Effector CD8-positive, alpha-beta T cell (primary cell): ENCODE measurements around the gene TNFAIP8.

Experiments
- DNase-seq: peaks from one replicate; lab custom pipeline; 2025; lab: John Stamatoyannopoulos, UW

The TNFAIP8 gene

DNA sequence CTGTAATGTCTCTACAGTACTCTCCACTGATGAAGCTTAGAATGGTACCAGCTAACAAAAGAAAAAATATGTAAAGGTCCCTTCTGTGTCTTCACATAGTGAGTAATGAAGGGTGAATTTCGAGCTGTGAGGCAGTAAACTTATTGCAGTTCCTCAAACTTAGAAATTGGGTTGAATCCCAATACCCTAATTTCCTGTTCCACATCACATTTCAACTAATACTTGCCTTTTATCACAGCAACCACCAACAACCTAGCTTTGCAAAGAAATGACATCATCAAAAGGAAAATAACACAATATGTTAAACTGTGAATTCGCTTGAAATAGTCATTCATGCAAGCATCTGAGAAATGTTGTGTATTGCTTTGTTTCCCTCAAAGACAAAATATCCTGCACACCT lies 9.4 kb upstream of the TNFAIP8 start:
- no peak for DNase-seq

DNA sequence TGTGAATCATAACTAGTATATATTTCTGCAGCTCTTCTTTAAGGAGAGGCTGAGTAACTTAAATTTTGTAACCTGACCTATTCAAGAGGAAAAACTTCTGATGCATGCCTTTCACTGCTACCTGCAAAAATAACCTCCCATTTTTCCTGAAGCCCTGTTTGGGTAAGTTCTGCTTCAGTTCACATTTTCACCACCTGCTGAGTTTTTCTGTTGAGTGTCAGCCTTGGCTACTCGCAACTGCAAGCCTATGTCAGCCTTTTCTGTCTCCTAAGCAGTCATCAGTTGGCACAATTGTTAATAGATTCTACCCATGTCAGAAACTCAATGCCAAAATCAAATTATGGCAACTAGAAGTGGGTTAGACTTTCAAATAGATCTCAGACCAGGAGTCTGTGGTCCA lies 8.2 kb upstream of the TNFAIP8 start:
- DNase-seq = no peak

DNA sequence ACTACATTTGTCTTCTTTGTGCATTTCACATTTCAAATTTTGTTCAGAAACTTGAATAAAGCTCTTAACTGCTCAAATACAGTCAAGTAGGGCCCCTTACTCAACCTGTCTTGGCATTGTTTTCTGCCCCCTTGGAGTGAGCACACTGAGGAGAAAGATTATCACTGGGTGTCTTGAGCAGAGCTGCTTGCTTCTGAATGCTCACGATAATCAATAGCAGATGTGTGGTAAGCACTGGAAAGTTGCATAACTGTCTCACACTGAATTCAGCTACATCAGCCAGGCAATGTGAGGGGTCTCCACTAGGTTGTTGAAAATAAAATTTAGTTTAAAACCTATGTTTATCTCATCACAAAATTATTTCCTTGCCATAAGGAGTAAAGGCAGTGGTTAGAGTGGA lies 7.8 kb upstream of the TNFAIP8 start:
- no peak for DNase-seq

DNA sequence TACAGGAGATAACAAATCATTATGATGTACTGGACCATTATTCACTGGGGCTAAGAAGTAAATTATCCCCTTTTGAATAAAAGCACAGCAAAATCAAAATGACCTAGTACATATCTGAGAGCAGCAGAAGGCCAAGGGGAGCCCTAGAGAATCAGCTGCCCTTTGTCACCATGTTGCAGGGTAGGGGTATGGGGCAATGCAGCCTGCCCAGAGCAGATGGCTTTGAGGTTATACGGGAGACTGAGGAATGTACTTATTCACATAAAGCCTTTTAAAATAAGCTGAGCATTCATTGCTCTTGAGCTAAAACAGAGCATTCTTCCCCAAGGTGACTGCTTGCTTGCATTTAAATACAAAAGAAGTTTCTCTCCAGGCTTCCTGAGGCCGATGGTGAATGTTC lies 2.6 kb upstream of the TNFAIP8 start:
- DNase-seq = no peak

DNA sequence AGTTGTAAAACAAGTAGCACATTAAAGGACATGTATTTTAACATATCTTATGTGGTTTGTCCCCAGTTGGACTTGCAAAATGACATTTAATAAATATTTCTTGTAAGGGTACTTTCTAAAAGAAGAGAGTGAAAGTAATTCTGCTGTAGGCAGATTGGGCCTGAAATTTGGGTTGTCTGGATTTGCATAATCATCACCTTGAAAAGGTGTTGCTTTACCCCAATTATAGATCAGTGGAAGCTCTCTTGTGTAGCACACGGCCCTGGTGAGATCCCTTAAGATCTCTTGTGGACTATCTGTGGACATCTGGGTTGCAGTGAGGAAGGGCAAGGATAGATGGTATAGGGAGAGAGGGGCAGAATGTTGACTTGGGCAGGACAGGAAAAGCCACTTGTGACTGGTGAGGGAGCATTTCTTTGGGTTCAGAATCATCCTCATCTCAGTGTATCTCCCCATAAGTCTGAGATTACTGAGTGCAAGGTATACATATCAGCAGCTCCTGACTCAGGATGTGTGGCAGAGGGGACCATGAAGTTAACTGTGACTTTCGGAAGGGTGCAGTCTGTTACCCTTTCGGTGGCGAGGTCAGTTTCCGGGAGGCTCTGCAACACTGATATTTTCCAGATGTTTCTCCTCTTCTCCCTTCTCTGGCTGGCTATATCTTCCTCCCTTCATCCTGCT lies 2.0 kb upstream of the TNFAIP8 start:
- DNase-seq = no peak

DNA sequence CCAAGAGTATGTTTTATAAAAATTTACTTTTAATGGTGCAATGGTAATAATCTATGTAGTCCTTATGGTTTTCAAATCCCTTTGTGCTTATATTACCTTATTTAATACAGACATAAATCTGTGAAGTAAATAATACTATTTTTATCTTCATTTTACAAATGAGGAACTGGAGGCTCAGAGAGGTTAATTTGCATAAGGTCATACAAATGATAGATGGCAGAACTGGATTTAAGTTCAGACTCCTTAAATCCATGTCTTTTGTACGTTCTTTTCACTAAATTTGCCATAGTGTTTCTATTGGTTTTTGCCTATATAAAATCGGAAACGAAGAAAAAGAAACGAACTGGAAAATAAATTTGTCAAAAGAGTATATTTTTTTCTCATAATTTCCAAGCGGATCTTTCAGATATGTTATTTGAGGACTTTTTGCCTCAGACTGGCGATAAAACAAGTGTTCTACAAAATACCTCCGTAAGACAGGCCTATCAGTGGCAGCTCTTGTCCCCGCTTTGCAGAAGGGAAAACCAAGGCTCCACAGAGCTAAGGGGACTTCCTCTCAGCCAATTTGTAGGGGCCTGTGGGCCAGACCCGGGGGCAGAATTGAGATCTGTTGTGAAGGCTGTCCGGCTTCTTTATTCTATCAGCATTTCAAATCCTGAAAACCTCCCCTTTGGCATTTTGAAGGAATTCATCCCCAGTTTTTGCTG lies 1.1 kb upstream of the TNFAIP8 start:
- no peak for DNase-seq

DNA sequence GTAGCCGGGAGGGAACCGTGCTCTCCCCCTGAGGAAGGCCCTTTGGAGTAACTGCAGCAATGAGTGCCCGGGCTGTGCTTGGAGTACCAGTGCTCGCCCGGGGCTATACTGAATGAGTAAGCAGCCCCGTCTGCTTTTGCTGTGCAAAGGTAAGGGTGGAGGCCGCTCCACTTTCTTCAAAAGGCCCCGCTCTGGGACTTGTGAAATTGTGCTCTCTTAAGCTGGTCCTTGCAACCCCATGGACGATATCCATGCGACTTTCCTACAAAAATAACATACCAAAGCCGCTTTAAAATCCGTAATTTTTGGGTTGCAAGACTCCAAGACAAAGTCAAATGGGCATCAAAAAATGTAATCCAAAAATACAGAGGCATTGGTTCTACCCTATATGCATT lies 578 bp upstream of the TNFAIP8 start:
- peak; percentile 4 for DNase-seq

DNA sequence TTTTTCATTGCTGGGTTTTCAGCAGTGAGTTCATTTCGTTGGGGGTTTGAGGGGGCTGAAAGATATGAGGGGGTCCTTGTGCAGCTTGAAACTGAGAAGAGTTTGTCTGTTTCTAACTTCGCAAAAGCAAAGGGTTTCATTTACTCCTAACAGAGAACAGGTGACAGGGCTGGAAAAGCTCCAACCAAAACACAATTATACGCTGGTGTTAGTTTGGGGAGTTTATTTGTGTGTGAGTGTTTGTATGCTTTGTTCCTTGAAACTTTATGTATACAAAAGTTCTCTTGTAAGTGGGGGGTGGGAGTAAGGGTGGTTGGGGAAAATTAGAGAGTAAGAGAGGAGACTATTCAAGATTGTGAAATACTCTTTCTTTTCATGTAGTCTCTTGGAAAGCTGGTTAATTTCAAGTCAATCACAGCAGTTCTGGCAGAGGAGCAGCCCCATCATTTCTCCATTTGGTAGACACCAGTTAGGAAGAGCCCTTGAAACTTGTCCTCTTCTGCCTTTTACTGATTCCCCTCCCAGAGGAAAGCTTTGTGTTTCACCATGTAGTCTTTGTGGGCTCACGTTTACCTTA lies 881 bp downstream of the TNFAIP8 start:
- DNase-seq = no peak

DNA sequence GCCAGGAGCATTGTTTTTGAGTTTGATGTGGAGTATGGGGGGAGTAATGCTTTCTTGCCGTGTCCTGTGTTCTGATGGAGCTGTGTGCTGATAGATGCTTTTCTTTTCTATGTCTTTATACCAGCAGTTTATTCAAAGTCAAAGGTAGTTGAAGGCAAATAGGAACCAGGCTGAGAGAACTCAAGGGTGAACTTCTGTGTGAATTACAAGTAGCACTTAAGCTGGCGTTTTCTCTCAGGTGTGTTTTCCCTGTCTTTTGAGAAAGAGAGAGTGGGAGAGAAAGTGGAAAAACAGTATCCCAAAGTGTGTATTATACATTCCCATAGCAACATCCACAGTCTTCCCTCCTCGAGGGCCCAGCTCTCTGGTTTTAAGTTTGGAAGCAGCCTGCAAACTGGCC lies 1.5 kb downstream of the TNFAIP8 start:
- DNase-seq = no peak

DNA sequence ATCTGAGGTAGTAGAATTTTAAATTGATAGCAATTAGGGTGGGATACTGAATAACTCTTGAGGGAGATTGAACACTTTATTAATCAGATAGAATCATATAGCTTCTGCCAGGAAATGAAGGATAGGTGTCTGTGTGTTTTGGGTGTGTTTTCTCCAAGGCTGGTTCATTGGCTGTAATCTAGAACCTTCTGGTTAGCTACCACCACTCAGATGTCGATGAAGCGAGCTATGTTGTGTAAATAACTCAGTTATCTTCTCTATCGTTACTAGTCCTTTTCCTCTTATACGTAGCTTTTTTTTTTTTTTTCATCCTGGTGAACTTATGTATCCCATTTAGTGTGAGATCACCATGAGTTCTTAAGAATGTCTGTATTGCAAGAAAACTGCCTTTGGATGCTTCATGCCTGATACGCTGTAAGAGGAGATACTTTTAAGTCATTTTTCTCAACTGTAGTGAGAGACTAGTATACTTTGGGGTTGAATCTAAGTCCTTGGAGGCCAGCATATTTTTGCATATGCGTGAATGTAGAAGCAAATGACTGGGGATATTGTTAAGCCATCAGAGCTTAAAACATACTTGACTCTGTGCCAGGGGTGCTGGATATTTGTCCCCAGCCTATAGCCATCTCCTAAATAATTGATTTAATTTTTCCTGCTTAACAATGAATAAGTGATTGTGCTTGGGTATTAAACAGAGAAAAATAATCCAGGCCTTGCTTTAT lies 2.1 kb downstream of the TNFAIP8 start:
- no peak for DNase-seq

DNA sequence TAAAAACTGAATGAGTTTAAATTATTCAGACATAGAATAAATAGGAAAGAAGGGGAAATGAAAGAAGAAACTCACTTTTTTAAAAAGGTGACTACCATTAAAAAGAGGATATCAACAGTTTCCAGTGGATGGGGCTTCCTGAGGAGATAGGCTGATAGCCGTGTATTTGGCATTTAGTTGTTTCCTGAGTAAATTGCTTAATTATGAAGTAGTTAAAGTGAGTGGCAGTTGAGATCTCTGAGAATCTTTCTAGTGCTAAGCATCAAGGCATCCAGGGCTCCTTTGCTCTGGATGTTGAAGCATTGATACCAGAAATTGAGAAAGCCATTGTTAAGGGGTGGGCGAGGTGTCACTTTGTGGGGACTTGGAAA lies 2.7 kb downstream of the TNFAIP8 start:
- DNase-seq = no peak

DNA sequence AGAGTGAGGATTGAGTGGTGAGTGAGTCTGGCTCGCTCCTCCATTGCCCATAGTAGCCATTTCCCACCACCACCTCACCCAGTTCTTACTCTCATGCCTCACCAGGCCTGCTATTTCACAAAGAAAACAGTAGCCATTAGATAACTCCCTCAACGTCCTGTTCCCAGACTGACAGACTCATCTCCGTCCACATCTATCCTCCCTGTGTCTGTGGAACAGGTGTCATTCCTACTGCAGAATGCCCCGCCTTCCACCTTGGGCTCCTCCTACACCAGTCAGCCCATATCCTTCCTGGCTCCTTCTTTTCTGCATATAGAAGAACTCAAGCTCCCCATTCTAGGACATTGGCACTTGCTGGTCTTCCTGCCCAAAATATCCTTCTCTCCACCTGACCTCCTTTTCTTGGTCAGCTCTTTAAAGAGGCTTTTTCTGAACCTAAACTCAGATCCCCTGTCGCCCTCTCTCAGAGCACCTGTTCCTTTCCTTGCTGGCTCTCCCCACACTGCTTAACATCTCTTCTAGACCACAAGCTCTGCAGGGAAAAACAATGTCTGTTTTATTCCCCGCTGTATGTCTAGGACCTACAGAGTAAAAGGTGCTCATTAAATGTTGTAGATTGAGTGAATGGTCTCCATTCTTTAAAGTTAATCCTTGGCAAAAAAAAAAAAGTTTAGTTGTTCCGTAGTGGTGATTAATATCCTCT lies 3.2 kb downstream of the TNFAIP8 start:
- no peak for DNase-seq

DNA sequence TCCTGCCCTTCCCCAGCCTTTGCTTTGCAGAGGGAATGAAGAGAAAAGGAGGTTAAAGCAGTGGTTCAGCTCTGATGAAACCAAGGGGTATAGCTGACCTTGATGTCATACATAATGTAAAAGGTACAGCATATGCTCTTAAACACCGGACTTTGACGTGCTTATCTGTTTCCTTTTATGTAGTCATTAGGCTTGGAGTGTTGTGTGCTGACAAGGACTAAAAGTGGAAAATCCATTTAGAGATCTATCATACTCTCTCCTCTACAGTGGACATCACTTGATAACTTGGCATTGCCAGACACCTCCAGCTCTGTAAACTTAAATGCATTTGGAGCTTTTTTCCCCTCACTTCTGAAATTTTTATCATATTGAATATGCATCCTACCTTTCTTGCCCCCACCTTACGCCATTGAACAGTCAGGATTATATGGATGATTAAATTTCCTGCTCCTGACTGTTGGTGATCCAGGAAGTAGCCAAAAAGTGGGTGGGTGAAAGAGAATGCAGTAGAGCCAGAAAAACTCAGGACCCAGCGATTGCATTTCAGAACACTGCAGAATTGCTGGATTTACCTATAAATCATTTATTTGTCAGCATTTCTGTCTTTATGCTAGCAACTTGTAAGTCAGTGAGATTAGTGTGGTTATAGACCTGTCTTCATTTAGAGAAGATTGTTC lies 4.1 kb downstream of the TNFAIP8 start:
- DNase-seq = no peak

DNA sequence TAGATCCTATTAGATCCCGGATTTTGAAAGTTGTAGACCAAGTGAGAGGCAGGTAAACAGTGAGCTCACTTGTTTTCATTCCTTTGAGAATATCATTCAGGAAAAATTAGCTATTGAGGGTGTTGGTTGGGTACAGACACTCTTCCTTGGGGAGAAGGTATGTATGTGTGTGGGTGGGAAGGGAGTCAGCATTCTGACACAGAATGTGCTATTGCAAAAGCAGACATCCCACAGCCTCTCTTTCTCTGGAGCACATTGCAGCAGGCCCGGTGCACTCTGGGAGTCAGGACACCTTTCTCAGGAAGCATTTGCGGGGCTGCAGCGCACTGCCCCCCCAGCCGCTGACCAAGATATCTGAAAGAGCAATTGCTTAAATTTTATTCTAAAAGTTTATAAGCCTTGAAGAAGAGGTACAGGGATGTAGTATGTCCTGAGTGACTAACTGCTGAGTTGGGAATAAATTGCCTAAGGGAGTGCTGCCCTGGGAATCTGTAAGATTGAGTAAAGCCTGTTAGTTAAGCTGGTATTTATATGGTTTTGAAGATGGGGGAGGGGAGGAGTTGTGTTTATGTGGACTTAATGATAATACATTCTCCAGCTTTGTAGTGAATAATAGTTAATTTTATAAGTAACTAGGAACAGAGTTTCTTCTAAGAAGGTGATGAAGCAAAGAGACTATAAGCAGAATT lies 5.2 kb downstream of the TNFAIP8 start:
- DNase-seq = no peak

DNA sequence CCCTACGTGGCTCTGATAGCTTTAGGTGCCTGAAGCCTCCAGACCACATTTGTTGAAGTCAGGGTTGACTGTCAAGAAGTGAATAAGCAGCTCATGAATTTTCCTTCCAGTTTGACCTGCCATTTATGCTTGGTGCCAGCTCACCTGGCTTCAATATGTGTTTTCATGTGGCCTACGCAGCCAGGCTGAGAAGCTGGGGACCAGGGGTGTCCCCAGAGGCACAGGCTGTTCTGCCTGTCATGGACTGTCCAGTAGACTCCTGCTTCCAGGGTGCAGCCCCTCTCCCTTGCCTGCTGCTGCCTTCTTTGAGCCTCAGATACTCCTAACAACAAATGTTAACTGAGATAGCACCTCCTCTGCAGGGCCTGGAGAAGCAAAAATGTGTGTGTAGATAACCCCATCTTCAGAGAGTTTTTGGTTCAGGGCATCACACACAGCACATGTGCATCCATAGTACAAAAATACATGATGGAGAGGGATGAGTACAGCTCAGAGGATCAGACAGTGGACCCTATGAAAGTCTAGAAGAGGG lies 5.8 kb downstream of the TNFAIP8 start:
- DNase-seq = no peak

DNA sequence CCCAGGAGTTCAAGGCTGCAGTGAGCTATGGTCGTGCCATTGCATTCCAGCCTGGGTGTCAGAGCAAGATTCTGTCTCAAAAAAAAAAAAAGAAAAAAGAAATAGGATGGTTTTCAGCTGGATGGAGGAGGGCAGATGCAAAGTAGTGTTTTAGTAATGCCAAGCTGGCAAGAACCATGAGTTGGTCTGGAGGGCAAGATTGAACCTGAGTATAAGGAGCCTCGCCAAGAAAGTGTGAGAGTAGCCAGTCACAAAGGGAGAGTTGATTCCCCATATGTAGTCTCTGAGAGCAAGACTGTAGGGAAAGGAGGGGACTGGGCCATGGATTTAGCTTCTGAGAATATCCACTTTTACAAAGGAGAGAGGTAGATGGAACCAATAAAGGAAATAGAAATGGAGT lies 6.9 kb downstream of the TNFAIP8 start:
- no peak for DNase-seq

DNA sequence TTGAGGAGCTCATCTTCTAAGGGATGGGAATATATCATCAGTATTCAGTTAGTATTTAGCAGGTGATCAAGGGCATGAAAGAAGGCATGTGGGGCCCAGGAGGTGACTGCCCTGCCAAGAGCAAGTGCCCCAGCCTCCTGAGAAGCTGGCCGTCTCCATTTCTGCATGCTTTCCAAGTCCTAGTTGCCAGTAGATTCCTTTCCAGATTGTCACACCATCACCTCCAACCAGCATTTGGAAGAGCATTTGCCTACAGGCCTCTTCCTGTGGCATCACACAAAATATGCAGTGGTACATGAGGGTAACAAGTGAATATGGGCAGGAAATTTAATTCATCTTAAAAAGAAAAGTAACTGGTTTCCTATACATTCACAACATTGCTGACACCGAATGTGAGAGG lies 7.5 kb downstream of the TNFAIP8 start:
- DNase-seq = no peak

DNA sequence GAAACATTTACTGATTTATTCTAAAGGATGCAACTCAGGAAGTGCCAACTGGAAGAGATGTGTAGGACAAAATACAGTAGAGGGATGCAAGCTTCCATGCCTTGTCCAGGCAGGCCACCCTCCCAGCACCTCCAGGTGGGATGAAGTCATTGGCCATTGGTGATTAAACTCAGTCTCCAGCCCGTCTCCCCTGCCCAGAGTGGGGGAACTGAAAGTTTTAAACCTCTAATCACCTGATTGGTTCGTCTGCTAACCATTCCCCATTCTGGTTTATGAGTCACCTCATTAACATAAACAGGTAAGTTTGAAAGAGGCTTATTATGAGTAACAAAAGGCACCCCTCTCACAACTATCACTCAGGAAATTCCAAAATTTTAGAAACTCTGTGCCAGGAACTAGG lies 8.1 kb downstream of the TNFAIP8 start:
- DNase-seq = no peak

DNA sequence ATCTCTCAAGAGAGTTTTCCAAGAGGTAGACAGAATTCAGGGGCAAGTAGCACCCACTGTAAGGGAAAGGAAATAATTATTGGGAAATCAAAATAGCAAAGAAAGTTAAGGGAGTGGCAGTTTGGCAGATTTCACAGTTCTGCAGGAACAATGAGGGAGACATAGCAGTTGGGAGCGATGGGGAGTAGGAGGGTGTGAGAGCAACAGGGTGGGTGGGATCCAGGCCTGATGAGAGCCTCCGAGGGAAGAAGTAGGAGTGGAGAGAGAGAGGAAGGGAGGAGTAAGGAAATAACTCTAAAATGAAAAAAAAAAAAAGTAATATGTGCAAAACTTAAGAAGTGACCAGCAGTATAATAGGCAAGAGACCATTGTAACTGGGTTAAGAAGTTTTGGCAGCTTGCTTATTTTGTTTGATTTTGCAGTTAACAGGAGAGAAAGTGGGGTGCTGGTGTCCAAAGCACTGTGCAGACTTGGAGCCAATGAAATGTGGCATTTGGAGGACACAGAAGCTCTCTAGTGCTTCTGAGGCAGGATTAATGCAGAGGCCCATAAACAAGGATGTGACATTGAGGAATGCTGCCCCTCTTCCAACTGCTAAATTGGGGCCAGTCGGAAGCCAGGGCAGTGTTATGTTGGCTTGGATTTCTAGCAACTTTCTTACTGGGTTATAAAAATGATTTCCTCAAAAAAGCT lies 10.2 kb downstream of the TNFAIP8 start:
- DNase-seq = no peak

DNA sequence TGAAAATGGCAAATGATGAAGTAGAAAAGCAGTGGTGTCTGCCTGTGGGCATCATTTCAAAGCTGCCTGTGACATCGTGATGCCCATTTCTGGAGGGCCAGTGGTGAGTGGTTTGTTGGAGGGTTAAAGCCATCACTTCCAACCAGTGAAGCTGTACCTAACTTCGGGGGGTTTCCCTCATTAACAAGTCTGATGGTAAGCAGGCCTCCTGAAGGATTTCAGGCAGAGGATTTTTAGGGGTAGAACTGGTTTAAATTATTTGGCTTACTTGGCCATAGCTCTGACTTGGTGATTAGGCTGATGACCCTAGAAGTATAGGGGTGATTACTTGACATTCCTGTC lies 10.7 kb downstream of the TNFAIP8 start:
- DNase-seq = no peak
